Activated CD8-positive, alpha-beta memory T cell treated with anti-CD3 and anti-CD28 coated beads, Interleukin-2, amount 50 U/mL, for 48 hours (primary cell): ENCODE results near the gene CCT5.
"Not testable (repeated sequence)": the region's sequence is repeated elsewhere in the genome, so short reads cannot be mapped to it uniquely, and the experiment has no call there.

Source experiments
- DNase-seq: peaks from one replicate; pipeline ENCODE4 v3.0.0-alpha.2; 2020

The CCT5 gene

DNA sequence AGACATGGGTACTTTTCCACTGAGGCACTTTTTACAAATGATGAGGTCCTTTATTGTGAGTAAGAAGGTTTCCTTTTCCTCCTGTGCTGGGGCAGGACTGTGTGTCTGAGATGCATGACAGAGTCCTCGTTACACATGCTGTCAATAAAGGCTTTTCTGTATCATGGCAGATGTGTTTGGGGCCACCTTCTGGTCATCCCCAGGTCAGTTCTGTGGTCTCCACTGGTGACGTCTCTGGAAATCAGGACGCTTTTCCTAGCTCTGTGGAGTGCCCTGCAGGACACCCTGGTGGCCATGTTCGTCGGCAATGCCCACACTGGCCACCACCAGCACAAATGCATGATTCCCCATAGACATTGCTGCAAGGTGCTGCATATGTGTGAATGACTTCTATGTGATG is 54.9 kb downstream of the CCT5 start:
- no peak for DNase-seq

- no peak for DNase-seq
These were observed 56.0 kb downstream of the CCT5 start for GRCh38 chr5:10306114-10306513.

DNA sequence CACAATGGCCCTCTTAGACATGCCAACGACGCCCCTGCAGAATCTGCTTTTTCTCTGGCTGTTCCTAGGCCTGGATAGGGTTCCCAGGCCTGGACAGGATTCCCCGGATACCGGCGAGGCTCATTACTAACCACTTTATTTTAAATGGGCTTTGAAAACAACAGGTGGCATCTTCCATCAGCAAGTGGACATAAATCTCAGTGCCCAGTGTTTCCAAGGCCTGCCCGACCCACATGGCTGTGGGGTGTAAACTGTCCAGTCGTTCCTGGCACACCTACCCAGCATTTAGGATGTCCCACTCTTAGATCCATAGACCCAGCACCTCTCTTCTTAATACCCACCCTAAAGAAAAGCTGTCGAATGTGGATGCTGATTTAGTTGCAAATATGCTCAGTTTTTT is 56.7 kb downstream of the CCT5 start:
- DNase-seq, result no peak

DNA sequence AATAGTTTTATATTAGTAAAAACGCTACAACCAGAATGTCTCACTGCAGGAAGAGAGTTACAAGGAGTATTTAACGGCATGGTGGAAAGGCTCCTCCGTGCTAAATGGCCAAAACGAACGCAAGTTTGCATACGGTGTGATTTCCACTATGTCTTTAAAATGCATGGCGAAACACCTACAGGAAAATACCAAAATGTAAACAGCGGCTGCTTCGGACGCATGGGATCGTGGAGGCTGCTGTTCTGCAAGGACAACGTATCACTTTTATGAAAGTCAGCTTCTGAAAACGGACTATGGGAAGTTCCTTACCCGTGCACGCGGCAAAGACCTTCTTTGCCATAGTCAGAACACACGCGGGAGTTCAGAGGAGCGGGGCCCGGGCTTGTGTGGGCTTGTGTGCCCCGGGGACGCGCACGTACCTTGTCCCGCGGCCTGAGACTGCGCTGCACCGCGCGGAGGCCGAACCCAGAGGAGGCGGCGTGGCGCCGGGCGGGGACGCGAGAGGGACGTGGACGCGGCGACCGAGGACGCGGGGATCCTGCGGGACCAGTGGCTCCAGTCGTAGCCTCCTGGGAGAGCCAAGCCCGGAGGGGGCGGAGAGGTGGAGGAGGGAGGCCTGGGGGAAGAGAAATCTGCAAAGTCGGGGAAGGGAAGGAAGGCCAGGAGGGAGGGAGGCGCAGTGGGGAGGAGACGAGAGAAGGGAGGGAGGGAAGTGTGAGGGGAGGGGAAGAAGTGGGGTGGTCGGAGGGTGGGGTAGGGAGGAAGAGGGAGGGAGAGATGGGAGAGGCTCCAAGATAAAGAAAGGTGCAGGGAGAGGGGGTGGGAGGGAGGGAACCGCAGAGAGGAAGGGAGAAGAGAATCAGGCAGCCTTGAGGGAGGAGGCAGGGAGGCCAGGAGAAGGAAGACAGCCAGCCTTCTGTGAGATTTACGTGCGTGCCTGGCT is 57.4 kb downstream of the CCT5 start, which contains the start of gene CMBL:
Gene CMBL (minus strand): TSS at position 697 of the 943 bp plus-strand sequence. CDS start 17,140 bp downstream, outside the sequence.
- DNase-seq, result peak; percentile 69

DNA sequence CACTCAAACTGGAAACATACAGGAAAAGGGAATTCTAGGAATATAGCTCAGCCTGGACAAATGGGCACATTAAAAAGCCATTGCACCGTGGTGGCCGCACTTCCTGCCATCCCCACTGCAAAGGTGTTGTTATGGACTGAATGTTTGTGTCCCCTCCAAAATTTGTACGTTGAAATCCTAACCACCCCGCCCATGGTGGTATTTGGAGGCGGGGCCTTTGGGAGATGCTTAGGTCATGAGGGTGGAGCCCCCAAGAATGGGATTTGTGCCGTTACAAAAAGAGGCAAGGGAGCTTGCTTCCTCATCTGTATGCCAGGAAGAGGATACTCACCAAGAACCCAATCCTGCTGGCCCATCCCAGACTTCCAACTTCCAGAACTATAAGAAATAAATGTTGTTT is 58.8 kb downstream of the CCT5 start:
- no peak for DNase-seq

GRCh38 chr5:10310066-10310779 is 60.1 kb downstream of the CCT5 start:
- DNase-seq, result no peak

DNA sequence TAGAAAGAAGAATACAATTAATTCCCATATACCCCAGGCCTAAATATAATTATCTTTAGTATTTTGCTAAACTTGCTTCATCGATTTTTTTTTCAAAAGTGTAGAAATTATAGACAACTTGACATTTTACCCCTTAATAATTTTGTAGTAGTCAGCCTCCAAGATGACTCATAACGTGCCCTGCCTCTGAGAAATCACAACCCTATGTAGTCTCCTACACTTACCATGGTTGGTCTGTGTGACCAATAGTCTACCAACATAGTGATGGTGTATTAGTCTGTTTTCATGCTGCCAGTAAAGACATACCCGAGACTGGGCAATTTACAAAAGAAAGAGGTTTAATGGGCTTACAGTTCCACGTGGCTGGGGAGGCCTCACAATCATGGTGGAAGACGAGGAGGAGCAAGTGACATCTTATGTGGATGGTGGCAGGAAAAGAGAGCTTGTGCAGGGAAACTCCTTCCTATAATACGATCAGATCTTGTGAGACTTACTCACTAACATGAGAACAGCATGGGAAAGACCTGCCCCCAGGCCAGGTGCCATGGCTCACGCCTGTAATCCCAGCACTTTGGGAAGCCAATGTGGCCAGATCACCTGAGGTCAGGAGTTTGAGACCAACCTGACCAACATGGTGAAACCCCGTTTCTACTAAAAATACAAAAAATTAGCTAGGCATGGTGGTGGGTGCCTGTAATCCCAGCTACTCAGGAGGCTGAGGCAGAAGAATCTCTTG is 60.9 kb downstream of the CCT5 start:
- not testable (repeated sequence) for DNase-seq

- DNase-seq, result no peak
These were observed 61.7 kb downstream of the CCT5 start for GRCh38 chr5:10311595-10312425.

DNA sequence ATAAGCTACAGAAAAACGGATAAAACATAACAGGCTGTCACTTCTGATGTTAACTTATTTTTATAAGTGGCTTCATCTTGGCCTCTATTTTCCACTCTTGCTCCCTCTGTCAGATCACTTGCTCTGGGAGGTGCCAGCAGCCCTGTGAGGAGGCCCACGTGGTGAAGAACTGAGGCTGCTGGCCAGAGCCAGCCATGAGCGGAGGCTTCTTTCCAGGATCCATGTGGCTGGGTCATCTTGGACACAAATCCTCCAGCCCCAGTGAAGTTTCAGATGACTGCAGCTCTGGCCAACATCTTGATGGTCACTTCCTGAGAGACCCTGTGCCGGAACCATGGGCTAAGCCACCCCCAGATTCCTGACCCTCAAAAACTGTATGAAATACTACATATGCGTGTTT is 65.1 kb downstream of the CCT5 start:
- no peak for DNase-seq
